Progenitor cell of endocrine pancreas (in vitro differentiated cells): ENCODE data around the gene RPTOR. TPM values are rescaled to one million over a fixed set of nuclear protein-coding genes. Genes with fewer than 3 reads are reported as not detected.

Experiments used
- DNase-seq: peaks from one replicate; pipeline ENCODE4 v3.0.0; 2021; ENCODE audit warnings: low spot score; ENCODE audit not compliant: unreplicated experiment
- H3K27ac Mint-ChIP-seq: 2 replicates; pipeline ENCODE4 v1.8.0; 2021; ENCODE audit warnings: mild to moderate bottlenecking, moderate library complexity, mixed read lengths
- H3K27me3 Mint-ChIP-seq: 2 replicates; pipeline ENCODE4 v1.8.0; 2021; ENCODE audit warnings: mixed read lengths
- H3K36me3 Mint-ChIP-seq: 2 replicates; pipeline ENCODE4 v1.8.0; 2022; ENCODE audit warnings: mixed read lengths; ENCODE audit not compliant: insufficient read depth
- H3K4me1 Mint-ChIP-seq: 2 replicates; pipeline ENCODE4 v1.8.0; 2021; ENCODE audit warnings: low read depth, mixed read lengths
- H3K4me3 Mint-ChIP-seq: 2 replicates; pipeline ENCODE4 v1.8.0; 2021; ENCODE audit warnings: low read depth, mild to moderate bottlenecking, moderate library complexity, mixed read lengths
- H3K9me3 Mint-ChIP-seq: 2 replicates; pipeline ENCODE4 v1.8.0; 2021; ENCODE audit warnings: low read depth, mixed read lengths
- CTCF ChIP-seq: fragments of 200-600 bp; sonication (generic); IDR thresholded peaks from one replicate; pipeline ENCODE4 v1.5.0; 2021; ENCODE audit warnings: antibody characterized with exemption, mild to moderate bottlenecking; ENCODE audit not compliant: unreplicated experiment
- total RNA-seq: library from RNA; stranded (reverse); gene quantifications from 2 replicates; pipeline ENCODE4 v1.2.1, GENCODE V29; 2021

Gene RPTOR
- total RNA-seq, 1 donor from 2014 or later, result 40.0 TPM

DNA sequence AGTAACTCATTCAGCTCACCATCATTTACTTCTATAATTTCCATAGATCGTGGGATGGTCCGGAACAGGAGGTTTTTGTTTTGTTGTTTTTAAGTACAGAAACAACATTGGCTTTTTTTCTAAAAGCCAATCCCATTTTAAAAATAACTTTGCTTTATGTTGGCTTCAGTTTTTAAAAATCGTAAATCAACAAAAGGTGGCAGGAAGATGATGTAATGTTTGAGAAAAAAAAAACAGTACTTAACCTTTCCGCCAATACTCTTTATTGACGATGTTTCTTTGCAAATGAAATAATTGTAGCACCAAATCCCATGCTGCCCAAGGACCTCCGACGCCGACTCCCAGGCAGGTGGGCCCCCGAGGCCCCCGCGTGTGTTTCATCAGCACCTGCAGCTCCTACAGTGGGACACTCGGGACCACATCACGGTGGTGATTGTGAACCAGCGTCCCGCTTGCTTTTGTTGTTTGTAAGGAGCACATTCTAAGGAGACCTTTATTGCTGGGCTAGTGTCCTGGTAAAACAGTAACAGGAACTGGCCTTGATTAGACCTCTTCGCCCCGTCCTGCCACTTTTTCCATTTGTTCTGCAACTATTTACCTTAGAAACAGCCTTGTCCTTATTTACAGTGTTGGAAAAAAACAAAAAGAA, 306.8 kb downstream of the RPTOR start:
- no peaks in the 10 kb centered on the region for H3K9me3 Mint-ChIP-seq
- H3K4me3 Mint-ChIP-seq, result peak overlapping the region; percentile 52
- peaks cover 20% of the 10 kb centered on the region for H3K4me1 Mint-ChIP-seq
- H3K27me3 Mint-ChIP-seq, result no peaks in the 10 kb centered on the region
- H3K27ac Mint-ChIP-seq, result peak overlapping the region; percentile 84
- DNase-seq, result no peak
- no peak for TF ChIP-seq CTCF
- H3K36me3 Mint-ChIP-seq, result peaks cover 14% of the 10 kb centered on the region

GRCh38 chr17:80852476-80853015, 307.9 kb downstream of the RPTOR start:
- no peak overlapping the region for H3K27ac Mint-ChIP-seq
- DNase-seq, result no peak
- no peaks in the 10 kb centered on the region for H3K27me3 Mint-ChIP-seq
- H3K9me3 Mint-ChIP-seq, result no peaks in the 10 kb centered on the region
- TF ChIP-seq CTCF, result no peak
- peaks cover 20% of the 10 kb centered on the region for H3K4me1 Mint-ChIP-seq
- H3K36me3 Mint-ChIP-seq, result peaks cover 15% of the 10 kb centered on the region
- no peak overlapping the region for H3K4me3 Mint-ChIP-seq

DNA sequence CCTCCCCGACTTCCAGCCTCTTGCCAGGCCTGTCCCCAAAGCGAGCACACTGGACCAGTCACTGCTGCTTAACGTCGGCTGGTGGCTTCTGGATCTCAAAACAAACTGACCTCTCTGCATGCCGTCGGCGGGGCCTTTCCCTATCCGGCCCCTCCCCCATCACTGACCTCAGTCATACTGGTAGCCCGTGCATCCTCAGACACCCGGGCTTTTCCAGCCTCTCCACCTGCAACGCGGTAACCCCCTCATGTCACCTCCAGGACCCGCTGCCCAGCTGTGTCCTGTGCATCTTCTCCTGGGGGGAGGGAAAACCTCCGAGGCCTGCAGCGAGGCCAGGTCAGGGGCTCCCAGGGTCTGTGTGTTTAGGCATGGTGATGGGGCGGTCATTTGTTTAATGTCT, 308.4 kb downstream of the RPTOR start:
- no peak overlapping the region for H3K4me3 Mint-ChIP-seq
- TF ChIP-seq CTCF, result no peak
- no peak overlapping the region for H3K27ac Mint-ChIP-seq
- no peaks in the 10 kb centered on the region for H3K9me3 Mint-ChIP-seq
- DNase-seq, result no peak
- peaks cover 15% of the 10 kb centered on the region for H3K36me3 Mint-ChIP-seq
- H3K4me1 Mint-ChIP-seq, result peaks cover 20% of the 10 kb centered on the region
- no peaks in the 10 kb centered on the region for H3K27me3 Mint-ChIP-seq

GRCh38 chr17:80854220-80854619, 309.6 kb downstream of the RPTOR start:
- no peaks in the 10 kb centered on the region for H3K9me3 Mint-ChIP-seq
- H3K4me3 Mint-ChIP-seq, result no peak overlapping the region
- no peak for DNase-seq
- peaks cover 20% of the 10 kb centered on the region for H3K4me1 Mint-ChIP-seq
- H3K27ac Mint-ChIP-seq, result no peak overlapping the region
- no peaks in the 10 kb centered on the region for H3K27me3 Mint-ChIP-seq
- peaks cover 14% of the 10 kb centered on the region for H3K36me3 Mint-ChIP-seq
- no peak for TF ChIP-seq CTCF

DNA sequence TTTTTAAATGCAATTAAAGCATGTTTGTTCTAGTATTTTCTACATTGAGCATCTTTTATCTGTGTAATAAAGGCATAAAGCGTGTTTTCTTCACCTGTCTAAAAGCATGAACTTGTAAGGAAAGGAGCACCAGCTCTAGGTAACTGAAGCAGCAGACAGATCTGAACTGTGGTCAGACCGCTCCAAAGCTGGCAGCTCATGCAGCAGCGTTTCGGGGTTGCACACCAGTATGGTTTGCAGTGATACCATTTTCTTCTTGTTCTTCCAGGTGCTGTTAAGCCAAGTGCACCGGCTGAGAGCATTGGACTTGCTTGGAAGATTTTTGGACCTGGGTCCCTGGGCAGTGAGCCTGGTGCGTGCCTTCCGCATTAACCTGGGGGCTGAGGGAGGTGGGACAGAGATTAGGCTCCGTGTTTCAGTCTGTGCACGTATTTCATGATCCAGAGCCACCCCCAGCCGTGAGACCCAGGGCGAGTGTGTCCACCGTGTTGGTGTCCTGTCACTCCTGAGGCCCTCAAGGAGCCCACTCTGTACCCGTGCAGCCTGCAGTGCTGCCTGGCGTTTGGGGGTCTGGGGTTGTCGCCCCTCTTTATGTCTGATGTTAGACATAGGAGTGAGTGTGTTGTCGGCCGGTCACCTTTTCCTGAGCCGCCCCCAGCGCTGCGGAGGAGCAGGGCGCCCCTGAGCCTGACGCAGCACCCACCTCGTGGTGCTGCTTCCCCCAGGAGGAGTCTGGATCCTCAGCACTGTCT, 310.7 kb downstream of the RPTOR start:
- Mint-ChIP-seq H3K27me3 (no peaks in the 10 kb centered on the region), H3K4me1 (peaks cover 20% of the 10 kb centered on the region), H3K27ac (peak overlapping the region; percentile 86), H3K9me3 (no peaks in the 10 kb centered on the region), H3K4me3 (no peak overlapping the region), H3K36me3 (peaks cover 12% of the 10 kb centered on the region)
- TF ChIP-seq CTCF, result no peak
- DNase-seq, result no peak
